NT2/D1 (cell line): Measurements from ENCODE around the gene SLC46A2.

ENCODE experiments used
- SUZ12 ChIP-seq: IDR thresholded peaks from 2 replicates; pipeline ENCODE4 v1.6.1; 2011; ENCODE audit not compliant: insufficient read length, insufficient read depth; ENCODE audit errors: extremely low read depth
- YY1 ChIP-seq: IDR thresholded peaks from 2 replicates; pipeline ENCODE4 v1.6.1; 2011; ENCODE audit not compliant: insufficient read length, insufficient read depth
- ZNF274 ChIP-seq: IDR thresholded peaks from 2 replicates; pipeline ENCODE4 v1.6.1; 2011; ENCODE audit warnings: mild to moderate bottlenecking, low read depth, low read length

GRCh38 chr9:112850840-112851239 is 39.8 kb downstream of the SLC46A2 start:
- no peak for TF ChIP-seq YY1
- no peak for TF ChIP-seq ZNF274
- TF ChIP-seq SUZ12, result no peak
